GM23338 (cell line): ENCODE data around the gene LRRC4B. TPM values are rescaled to one million over a fixed set of nuclear protein-coding genes. Genes with fewer than 3 reads are reported as not detected.

ENCODE experiments used
- CTCF ChIP-seq, 2 experiments: fragments of 200-600 bp in 1 of 2; sonication (generic) in 1 of 2; conservative IDR thresholded peaks; 2 replicates each; pipeline versions ENCODE4 v1.5.1 to v1.6.1; 2016 to 2017; ENCODE audit warnings: antibody characterized with exemption in 2 of 2, low read depth in 2 of 2, mild to moderate bottlenecking in 2 of 2, moderate library complexity in 1 of 2
- JUNB ChIP-seq: IDR thresholded peaks from one replicate; pipeline ENCODE4 v1.6.1; 2016; ENCODE audit warnings: antibody characterized with exemption; ENCODE audit not compliant: unreplicated experiment
- REST ChIP-seq: IDR thresholded peaks from one replicate; pipeline ENCODE4 v1.6.1; 2018; ENCODE audit warnings: antibody characterized with exemption; ENCODE audit not compliant: unreplicated experiment
- STAT1 ChIP-seq: IDR thresholded peaks from one replicate; pipeline ENCODE4 v1.6.1; 2016; ENCODE audit warnings: antibody characterized with exemption; ENCODE audit not compliant: unreplicated experiment
- ZNF114 ChIP-seq: fragments of 250-450 bp; sonication (Bioruptor Pico); IDR thresholded peaks from 2 replicates; pipeline ENCODE4 v1.5.0; 2020; ENCODE audit warnings: mild to moderate bottlenecking, moderate library complexity
- ZNF462 ChIP-seq: fragments of 250-450 bp; sonication (Bioruptor Pico); IDR thresholded peaks from 2 replicates; pipeline ENCODE4 v1.5.0; 2020; ENCODE audit warnings: mild to moderate bottlenecking, moderate library complexity
- polyA plus RNA-seq: library from polyadenylated mRNA; unstranded; fragments of >200 nt; fragmentation: Nextera tagmentation; extraction: Ambion mirVana; gene quantifications from 2 replicates; pipeline ENCODE4 v1.2.1, GENCODE V29; 2016
- total RNA-seq: library from RNA; depleted of rRNA; stranded (reverse); fragments of >200 nt; shearing (Covaris generic); gene quantifications from 2 replicates; pipeline ENCODE4 v1.2.3, GENCODE V29; 2014

Gene LRRC4B
- total and polyA plus RNA-seq, 2 experiments from 2014 or later, result 2.0 to 13.2 TPM

- TF ChIP-seq ZNF462 (CRISPR knock-in tag) (no peak), STAT1 (no peak), REST (no peak), JUNB (no peak), ZNF114 (CRISPR knock-in tag) (no peak), CTCF (conservative IDR thresholded peaks at IDR 0.05; ENCODE audit: low read depth in 2 of 2) (no peak)
These were observed 18.2 kb downstream of the LRRC4B start (continued) for GRCh38 chr19:50549927-50550593.
